Uterus (tissue), 4 donors: Measurements from ENCODE around the gene CEACAM18. TPM values are rescaled to one million over a fixed set of nuclear protein-coding genes. Genes with fewer than 3 reads are reported as not detected.
A peak's percentile ranks its signal among the peaks of the same experiment; 100 is the strongest.
"Not testable (repeated sequence)": the region's sequence is repeated elsewhere in the genome, so short reads cannot be mapped to it uniquely, and the experiment has no call there.

Source experiments
- DNase-seq, 2 donors: peaks; one replicate each; pipeline ENCODE4 v3.0.0-alpha.2; 2019 to 2020
- H3K27ac ChIP-seq, 2 donors: fragments of 200-600 bp; sonication (generic); 1 replicate in 1 of 2; 2 replicates in 1 of 2; pipeline ENCODE4 v1.5.1; 2016 to 2018
- H3K27me3 ChIP-seq, 2 donors: fragments of 200-600 bp; sonication (generic); one replicate each; pipeline ENCODE4 v1.5.1; 2018 to 2019; ENCODE audit warnings: control low read depth in 1 of 2
- H3K36me3 ChIP-seq, 2 donors: fragments of 200-600 bp; sonication (generic); one replicate each; pipeline ENCODE4 v1.5.1; 2019; ENCODE audit warnings: control low read depth in 1 of 2
- H3K4me1 ChIP-seq, 2 donors: fragments of 200-600 bp; sonication (generic); one replicate each; pipeline ENCODE4 v1.5.1; 2018 to 2019; ENCODE audit warnings: control low read depth in 1 of 2
- H3K4me3 ChIP-seq, 2 donors: fragments of 200-600 bp; sonication (generic); 1 replicate in 1 of 2; 2 replicates in 1 of 2; pipeline ENCODE4 v1.5.1; 2018 to 2019; ENCODE audit warnings: mild to moderate bottlenecking in 1 of 2
- H3K9me3 ChIP-seq, 2 donors: fragments of 200-600 bp; sonication (generic); one replicate each; pipeline ENCODE4 v1.5.1; 2019; ENCODE audit warnings: control low read depth in 1 of 2
- CTCF ChIP-seq, 4 experiments: fragments of 200-600 bp in 2 of 4; fragments of 450-650 bp in 2 of 4; sonication (generic) in 2 of 4; IDR thresholded peaks; one replicate each; pipeline ENCODE4 v1.5.1; 2016 to 2019; ENCODE audit warnings: antibody characterized with exemption in 4 of 4, mild to moderate bottlenecking in 2 of 4, moderate library complexity in 1 of 4
- POLR2A ChIP-seq, 2 donors: fragments of 450-650 bp; IDR thresholded peaks; one replicate each; pipeline ENCODE4 v1.6.1; 2016; ENCODE audit warnings: antibody characterized with exemption in 2 of 2, mild to moderate bottlenecking in 1 of 2, moderate library complexity in 1 of 2
- intact Hi-C: fragments of 100-400 bp; cut with DNase I; formaldehyde crosslinking; loops from one replicate; pipeline ENCODE4 v1.15.1; 2023; ENCODE audit warnings: low total_unique reads
- total RNA-seq, 4 donors: library from RNA; depleted of rRNA in 3 of 4; stranded (reverse); fragments of >200 nt in 3 of 4; gene quantifications; one replicate each; pipeline versions ENCODE4 v1.1.0 to v1.2.4, GENCODE V29; 2014 to 2023
- donor health status: DM: yes; HTN: yes; CAD: no.

Gene CEACAM18
- total RNA-seq, 4 donors from 2014 or later, result not detected

- Histone ChIP-seq H3K9me3 (no peaks in the 10 kb centered on the region), H3K36me3 (no peaks in the 10 kb centered on the region), H3K4me1 (no peaks in the 10 kb centered on the region), H3K27ac (no peak overlapping the region), H3K4me3 (no peak overlapping the region), H3K27me3 (no peaks in the 10 kb centered on the region)
- intact Hi-C loops, result no loop called here
- no peak for DNase-seq
- TF ChIP-seq POLR2A (IDR thresholded peaks at IDR 0.05), result no peak
- peak in 2 of 4 experiments; percentile 9 to 17 for TF ChIP-seq CTCF (IDR thresholded peaks at IDR 0.05)
Observed at GRCh38 chr19:51439021-51439465, 39.3 kb upstream of the CEACAM18 start.

- no peak for DNase-seq
- intact Hi-C loops, result no loop called here
- Histone ChIP-seq H3K4me3 (no peak overlapping the region), H3K27me3 (no peaks in the 10 kb centered on the region), H3K36me3 (no peaks in the 10 kb centered on the region), H3K27ac (no peak overlapping the region), H3K4me1 (no peaks in the 10 kb centered on the region), H3K9me3 (no peaks in the 10 kb centered on the region)
- TF ChIP-seq POLR2A (IDR thresholded peaks at IDR 0.05) (no peak), CTCF (IDR thresholded peaks at IDR 0.05) (no peak)
Observed at GRCh38 chr19:51440052-51440451, 38.3 kb upstream of the CEACAM18 start.

- DNase-seq, result no peak
- Histone ChIP-seq H3K27ac (no peak overlapping the region), H3K4me1 (no peaks in the 10 kb centered on the region), H3K36me3 (no peaks in the 10 kb centered on the region), H3K27me3 (no peaks in the 10 kb centered on the region), H3K9me3 (no peaks in the 10 kb centered on the region), H3K4me3 (no peak overlapping the region)
- intact Hi-C loops, result no loop called here
- TF ChIP-seq POLR2A (IDR thresholded peaks at IDR 0.05) (no peak), CTCF (IDR thresholded peaks at IDR 0.05) (no peak)
Observed at GRCh38 chr19:51440846-51441409, 37.4 kb upstream of the CEACAM18 start.

GRCh38 chr19:51441410-51442390 is 36.6 kb upstream of the CEACAM18 start:
- no peak for DNase-seq
- Histone ChIP-seq H3K36me3 (no peaks in the 10 kb centered on the region), H3K27ac (no peak overlapping the region), H3K4me1 (no peaks in the 10 kb centered on the region), H3K9me3 (no peaks in the 10 kb centered on the region), H3K27me3 (no peaks in the 10 kb centered on the region), H3K4me3 (no peak overlapping the region)
- intact Hi-C loops, result no loop called here
- TF ChIP-seq POLR2A (IDR thresholded peaks at IDR 0.05) (no peak), CTCF (IDR thresholded peaks at IDR 0.05) (no peak)

GRCh38 chr19:51447510-51447909 is 30.8 kb upstream of the CEACAM18 start:
- H3K4me3 ChIP-seq, H3K4me1 ChIP-seq, H3K27ac ChIP-seq, H3K27me3 ChIP-seq, H3K9me3 ChIP-seq, DNase-seq, intact Hi-C loops, H3K36me3 ChIP-seq: not testable (repeated sequence)
